GM12878 (cell line): ENCODE results near the gene ADCY5. TPM values are rescaled to one million over a fixed set of nuclear protein-coding genes. Genes with fewer than 3 reads are reported as not detected.

ENCODE experiments used
- ATAC-seq: fragments of 200-7000 bp; cut with Tn5 transposase; 3 replicates; pipeline ENCODE4 v1.9.1; 2020; ENCODE audit warnings: mild to moderate bottlenecking, moderate library complexity
- BruUV-seq: library from RNA; stranded (reverse); fragments of 400-500 nt; replicated peaks from 2 replicates; lab custom pipeline; 2021; lab: Mats Ljungman, UMichigan
- CTCF ChIA-PET: fragments of 300-600 bp; sonication (Branson Sonifier 250); formaldehyde crosslinking; extraction: SDS; loops from one replicate; lab custom pipeline; 2021; ENCODE audit warnings: inconsistent platforms; lab: Yijun Ruan, JAX
- POLR2A ChIA-PET: fragments of 350-600 bp; formaldehyde crosslinking; extraction: SDS; loops from one replicate; lab custom pipeline; 2021; ENCODE audit warnings: inconsistent platforms; lab: Charles Lee
- RAD21 ChIA-PET: fragments of 300-600 bp; sonication (Branson Sonifier 250); formaldehyde crosslinking; loops from one replicate; lab custom pipeline; 2023; ENCODE audit warnings: antibody characterized with exemption; ENCODE audit not compliant: unreplicated experiment; lab: Charles Lee
- SMC1A ChIA-PET: fragments of 300-600 bp; sonication (Branson Sonifier 250); formaldehyde crosslinking; loops from one replicate; lab custom pipeline; 2023; ENCODE audit not compliant: unreplicated experiment, uncharacterized antibody; lab: Charles Lee
- DNase-seq: peaks from one replicate; pipeline ENCODE4 v3.0.0-alpha.2; 2011; ENCODE audit warnings: low read depth, low spot score
- FAIRE-seq: peaks from 3 replicates; lab custom pipeline; 2011; peaks lifted over from hg19 to GRCh38; lab: Jason Lieb, UNC
- H2AFZ ChIP-seq: 2 replicates; pipeline ENCODE4 v1.6.0; 2011; ENCODE audit warnings: low read depth, low read length, control low read depth; ENCODE audit not compliant: control insufficient read depth
- H3K27ac ChIP-seq: 2 replicates; pipeline ENCODE4 v1.5.1; 2011; ENCODE audit warnings: control low read depth; ENCODE audit not compliant: control insufficient read depth, insufficient read depth
- H3K27me3 ChIP-seq, 2 experiments: replicated peaks in 1 of 2; 2 replicates each; pipeline versions ENCODE4 v1.6.0 to v1.6.1; 2011; ENCODE audit warnings: low read length in 1 of 2; ENCODE audit not compliant: control insufficient read depth in 2 of 2, insufficient read depth in 2 of 2
- H3K36me3 ChIP-seq, 2 experiments: 2 replicates each; pipeline ENCODE4 v1.5.1; 2011; ENCODE audit warnings: low read length in 1 of 2; ENCODE audit not compliant: control insufficient read depth in 2 of 2, insufficient read depth in 2 of 2
- H3K4me1 ChIP-seq: 2 replicates; pipeline ENCODE4 v1.6.1; 2011; ENCODE audit warnings: mild to moderate bottlenecking, low read length, moderate library complexity, mixed read lengths; ENCODE audit not compliant: control insufficient read depth, insufficient read depth
- H3K4me2 ChIP-seq: 2 replicates; pipeline ENCODE4 v1.6.0; 2011; ENCODE audit warnings: control low read depth; ENCODE audit not compliant: control insufficient read depth, insufficient read depth
- H3K4me3 ChIP-seq: fragments of 200-600 bp; sonication (generic); 2 replicates; pipeline ENCODE4 v1.5.1; 2016
- H3K79me2 ChIP-seq: 2 replicates; pipeline ENCODE4 v1.6.0; 2011; ENCODE audit warnings: low read length; ENCODE audit not compliant: control insufficient read depth, insufficient read depth
- H3K9ac ChIP-seq: 2 replicates; pipeline ENCODE4 v1.8.0; 2011; ENCODE audit warnings: low read length, control low read depth, mixed read lengths; ENCODE audit not compliant: control insufficient read depth, insufficient read depth
- H3K9me3 ChIP-seq: replicated peaks from 3 replicates; pipeline ENCODE4 v1.5.1; 2011; ENCODE audit warnings: mild to moderate bottlenecking, low read length; ENCODE audit not compliant: control insufficient read depth, insufficient read depth
- H4K20me1 ChIP-seq: 2 replicates; pipeline ENCODE4 v1.6.0; 2011; ENCODE audit not compliant: control insufficient read depth, insufficient read depth
- CBFB ChIP-seq: IDR thresholded peaks from 2 replicates; pipeline ENCODE4 v1.6.1; 2016; ENCODE audit warnings: antibody characterized with exemption, low read depth
- EGR1 ChIP-seq, 2 experiments: IDR thresholded peaks; 1 replicate in 1 of 2; 2 replicates in 1 of 2; pipeline ENCODE4 v1.6.1; 2011 to 2012; ENCODE audit warnings: low read depth in 2 of 2, low read length in 2 of 2, borderline replicate concordance in 1 of 2, mild to moderate bottlenecking in 1 of 2, moderate library complexity in 1 of 2
- IRF4 ChIP-seq: IDR thresholded peaks from 2 replicates; pipeline ENCODE4 v1.6.1; 2011; ENCODE audit warnings: low read depth, low read length
- KLF5 ChIP-seq: fragments of 450-650 bp; IDR thresholded peaks from 2 replicates; pipeline ENCODE4 v1.6.1; 2014; ENCODE audit warnings: mild to moderate bottlenecking; ENCODE audit not compliant: partially characterized antibody
- MEF2B ChIP-seq: fragments of 450-650 bp; IDR thresholded peaks from 2 replicates; pipeline ENCODE4 v1.6.1; 2018; ENCODE audit warnings: mild to moderate bottlenecking, moderate library complexity; ENCODE audit not compliant: partially characterized antibody, poor library complexity, severe bottlenecking
- MTA3 ChIP-seq: IDR thresholded peaks from 2 replicates; pipeline ENCODE4 v1.6.1; 2012; ENCODE audit warnings: low read length, inconsistent platforms, borderline replicate concordance
- NFYA ChIP-seq: IDR thresholded peaks from 2 replicates; pipeline ENCODE4 v1.6.1; 2011; ENCODE audit warnings: low read depth, mild to moderate bottlenecking, low read length, improper control_type of control experiment, borderline replicate concordance
- RB1 ChIP-seq: fragments of 450-650 bp; formaldehyde crosslinking; IDR thresholded peaks from 2 replicates; pipeline ENCODE4 v1.6.1; 2017; ENCODE audit warnings: mild to moderate bottlenecking, borderline replicate concordance
- SMARCA5 ChIP-seq: fragments of 450-650 bp; IDR thresholded peaks from 2 replicates; pipeline ENCODE4 v1.6.1; 2017; ENCODE audit warnings: mild to moderate bottlenecking
- SREBF2 ChIP-seq: IDR thresholded peaks from 2 replicates; pipeline ENCODE4 v1.6.1; 2012; ENCODE audit warnings: mild to moderate bottlenecking, low read length
- SUPT20H ChIP-seq: IDR thresholded peaks from 2 replicates; pipeline ENCODE4 v1.6.1; 2011; ENCODE audit warnings: low read depth, mild to moderate bottlenecking, low read length, moderate library complexity, borderline replicate concordance; ENCODE audit not compliant: control insufficient read depth
- SUZ12 ChIP-seq: fragments of 200-600 bp; sonication (generic); IDR thresholded peaks from one replicate; pipeline ENCODE4 v1.6.1; 2018; ENCODE audit warnings: antibody characterized with exemption, mild to moderate bottlenecking; ENCODE audit not compliant: unreplicated experiment
- TBL1XR1 ChIP-seq: IDR thresholded peaks from 2 replicates; pipeline ENCODE4 v1.6.1; 2012; ENCODE audit warnings: low read depth, low read length, improper control_type of control experiment
- YY1 ChIP-seq: IDR thresholded peaks from 2 replicates; pipeline ENCODE4 v1.6.1; 2011; ENCODE audit warnings: low read depth, mild to moderate bottlenecking, low read length
- ZNF217 ChIP-seq: fragments of 450-650 bp; IDR thresholded peaks from 2 replicates; pipeline ENCODE4 v1.6.1; 2017; ENCODE audit warnings: antibody characterized with exemption, mild to moderate bottlenecking
- ZZZ3 ChIP-seq: IDR thresholded peaks from 2 replicates; pipeline ENCODE4 v1.6.1; 2011; ENCODE audit warnings: low read depth; ENCODE audit not compliant: control insufficient read depth, insufficient read length
- WGBS: methylation state at CpG from one replicate; pipeline ENCODE4 v1.1.6; 2016; ENCODE audit warnings: low lambda C conversion rate; ENCODE audit not compliant: insufficient replicate concordance, insufficient coverage; ENCODE audit errors: missing lambda C conversion rate; 5-methylcytosine and 5-hydroxymethylcytosine counted together
- in situ Hi-C: fragments of 300-500 bp; cut with MboI; formaldehyde crosslinking; loops from 9 replicates; pipeline ENCODE4 v1.14.3; 2018; ENCODE audit warnings: mixed read lengths
- intact Hi-C: fragments of 100-400 bp; cut with micrococcal nuclease; formaldehyde crosslinking; loops from one replicate; pipeline ENCODE4 v1.14.2; 2022; ENCODE audit not compliant: unreplicated experiment
- polyA plus RNA-seq, 11 experiments: library from polyadenylated mRNA; depleted of rRNA in 4 of 11; unstranded in 6 of 11; stranded (reverse) in 5 of 11; fragments of >200 nt; fragmentation: Nextera tagmentation in 4 of 11; fragmentation: Illumina TruSeq in 1 of 11; extraction: Ambion mirVana in 4 of 11; extraction: Trizol in 1 of 11; gene quantifications; 1 replicate in 1 of 11; 2 replicates in 10 of 11; pipeline versions ENCODE4 v1.2.1 to v1.2.3, GENCODE V29; 2011 to 2016; ENCODE audit warnings: inconsistent platforms in 2 of 11, missing spikeins in 2 of 11, low read depth in 1 of 11
- total RNA-seq, 4 experiments: library from RNA; depleted of rRNA in 3 of 4; stranded (reverse); fragments of >200 nt in 3 of 4; fragmentation: Illumina TruSeq in 1 of 4; extraction: Trizol in 1 of 4; gene quantifications; 2 replicates each; pipeline versions ENCODE4 v1.2.1 to v1.2.3, GENCODE V29; 2013 to 2021
- TF ChIP-seq, protein P1 (sequence below): fragments of 450-650 bp; conservative IDR thresholded peaks from 2 replicates; pipeline ENCODE4 v1.6.1; 2017; ENCODE audit warnings: mild to moderate bottlenecking, moderate library complexity
- TF ChIP-seq, protein P2 (sequence below): fragments of 450-650 bp; IDR thresholded peaks from 2 replicates; pipeline ENCODE4 v1.6.1; 2018; ENCODE audit warnings: mild to moderate bottlenecking, low read depth, moderate library complexity; ENCODE audit not compliant: partially characterized antibody

ADCY5 gene
- total and polyA plus RNA-seq, 10 of the 15 experiments (the other 5 are each of a cell fraction or from before 2014, with no cell fraction given), result under 0.01 to 0.24 (median 0.02) TPM; not detected in 4

DNA sequence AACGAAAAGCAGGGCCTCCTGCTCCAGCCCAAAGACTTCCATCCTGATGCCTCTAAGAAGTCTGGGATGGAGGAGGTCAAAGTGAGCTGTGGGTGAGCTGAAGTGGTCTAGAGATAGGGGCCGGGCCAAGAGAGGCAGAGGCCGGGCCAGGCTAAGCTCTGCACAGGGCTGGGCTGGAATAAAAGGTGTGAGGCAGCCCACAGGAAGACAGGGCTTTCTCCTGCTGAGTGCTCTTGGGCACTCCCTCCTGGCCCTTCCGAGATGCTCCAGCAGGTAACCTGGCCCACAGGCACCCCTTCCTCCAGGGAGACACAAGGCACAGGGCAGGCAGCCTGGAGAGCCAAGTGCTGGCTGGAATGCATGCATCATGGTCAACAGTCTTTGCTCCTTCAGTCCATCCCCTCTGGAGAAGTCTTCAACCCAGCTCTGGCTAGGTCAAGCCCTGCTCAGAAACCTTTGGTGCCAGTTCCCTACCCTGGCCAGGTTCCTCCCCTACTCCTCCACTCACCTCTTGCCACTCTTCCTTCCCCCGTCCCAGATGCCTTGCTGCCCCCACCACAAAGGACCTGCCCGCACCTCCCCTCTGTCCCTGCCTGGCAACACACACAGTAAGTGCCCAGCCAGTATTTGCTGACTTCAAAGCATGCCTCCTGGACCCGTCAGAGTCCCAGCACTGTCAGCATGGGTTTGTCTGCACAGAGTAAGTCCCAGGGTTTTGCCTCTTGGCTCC is 153.6 kb downstream of the ADCY5 start:
- FAIRE-seq, result no peak
- H3K9me3 ChIP-seq, result no peaks in the 10 kb centered on the region
- no peak overlapping the region for H3K27ac ChIP-seq
- RAD21 ChIA-PET, result no interaction called here
- ATAC-seq, result no peak; the same call in 2 of the 3 replicates
- no peak overlapping the region for H3K4me3 ChIP-seq
- 8% methylated on average over 7 of the region's 7 CpGs for WGBS
- no peaks in the 10 kb centered on the region for H4K20me1 ChIP-seq
- H2AFZ ChIP-seq, result no peak overlapping the region
- no peak overlapping the region for H3K4me2 ChIP-seq
- H3K27me3 ChIP-seq, result no peaks in the 10 kb centered on the region; a peak in 1 of 4 replicates
- POLR2A ChIA-PET, result no interaction called here
- no TSS peak for BruUV-seq
- no peak overlapping the region for H3K9ac ChIP-seq
- DNase-seq, result no peak
- TF ChIP-seq IRF4 (no peak), ZZZ3 (no peak), YY1 (no peak), MEF2B (no peak), KLF5 (no peak), CBFB (no peak), SREBF2 (no peak), EGR1 (IDR thresholded peaks at IDR 0.05; ENCODE audit: borderline replicate concordance in 1 of 2, low read depth in 2 of 2, low read length in 2 of 2) (no peak), SMARCA5 (no peak), MTA3 (no peak), NFYA (no peak), SUZ12 (no peak), RB1 (no peak), TBL1XR1 (no peak), ZNF217 (no peak), SUPT20H (no peak)
- TF ChIP-seq, protein P1, sequence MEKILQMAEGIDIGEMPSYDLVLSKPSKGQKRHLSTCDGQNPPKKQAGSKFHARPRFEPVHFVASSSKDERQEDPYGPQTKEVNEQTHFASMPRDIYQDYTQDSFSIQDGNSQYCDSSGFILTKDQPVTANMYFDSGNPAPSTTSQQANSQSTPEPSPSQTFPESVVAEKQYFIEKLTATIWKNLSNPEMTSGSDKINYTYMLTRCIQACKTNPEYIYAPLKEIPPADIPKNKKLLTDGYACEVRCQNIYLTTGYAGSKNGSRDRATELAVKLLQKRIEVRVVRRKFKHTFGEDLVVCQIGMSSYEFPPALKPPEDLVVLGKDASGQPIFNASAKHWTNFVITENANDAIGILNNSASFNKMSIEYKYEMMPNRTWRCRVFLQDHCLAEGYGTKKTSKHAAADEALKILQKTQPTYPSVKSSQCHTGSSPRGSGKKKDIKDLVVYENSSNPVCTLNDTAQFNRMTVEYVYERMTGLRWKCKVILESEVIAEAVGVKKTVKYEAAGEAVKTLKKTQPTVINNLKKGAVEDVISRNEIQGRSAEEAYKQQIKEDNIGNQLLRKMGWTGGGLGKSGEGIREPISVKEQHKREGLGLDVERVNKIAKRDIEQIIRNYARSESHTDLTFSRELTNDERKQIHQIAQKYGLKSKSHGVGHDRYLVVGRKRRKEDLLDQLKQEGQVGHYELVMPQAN, result no peak
- TF ChIP-seq, protein P2, sequence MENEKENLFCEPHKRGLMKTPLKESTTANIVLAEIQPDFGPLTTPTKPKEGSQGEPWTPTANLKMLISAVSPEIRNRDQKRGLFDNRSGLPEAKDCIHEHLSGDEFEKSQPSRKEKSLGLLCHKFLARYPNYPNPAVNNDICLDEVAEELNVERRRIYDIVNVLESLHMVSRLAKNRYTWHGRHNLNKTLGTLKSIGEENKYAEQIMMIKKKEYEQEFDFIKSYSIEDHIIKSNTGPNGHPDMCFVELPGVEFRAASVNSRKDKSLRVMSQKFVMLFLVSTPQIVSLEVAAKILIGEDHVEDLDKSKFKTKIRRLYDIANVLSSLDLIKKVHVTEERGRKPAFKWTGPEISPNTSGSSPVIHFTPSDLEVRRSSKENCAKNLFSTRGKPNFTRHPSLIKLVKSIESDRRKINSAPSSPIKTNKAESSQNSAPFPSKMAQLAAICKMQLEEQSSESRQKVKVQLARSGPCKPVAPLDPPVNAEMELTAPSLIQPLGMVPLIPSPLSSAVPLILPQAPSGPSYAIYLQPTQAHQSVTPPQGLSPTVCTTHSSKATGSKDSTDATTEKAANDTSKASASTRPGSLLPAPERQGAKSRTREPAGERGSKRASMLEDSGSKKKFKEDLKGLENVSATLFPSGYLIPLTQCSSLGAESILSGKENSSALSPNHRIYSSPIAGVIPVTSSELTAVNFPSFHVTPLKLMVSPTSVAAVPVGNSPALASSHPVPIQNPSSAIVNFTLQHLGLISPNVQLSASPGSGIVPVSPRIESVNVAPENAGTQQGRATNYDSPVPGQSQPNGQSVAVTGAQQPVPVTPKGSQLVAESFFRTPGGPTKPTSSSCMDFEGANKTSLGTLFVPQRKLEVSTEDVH, result no peak
- TF ChIP-seq, all 136 proteins: peak for 0
- SMC1A ChIA-PET, result no interaction called here
- in situ Hi-C loops (no loop called here), intact Hi-C loops (no loop called here)
- CTCF ChIA-PET, result no interaction called here
- no peaks in the 10 kb centered on the region for H3K4me1 ChIP-seq
- no peaks in the 10 kb centered on the region for H3K79me2 ChIP-seq
- H3K36me3 ChIP-seq, result no peaks in the 10 kb centered on the region
